Neural cell (in vitro differentiated cells): ENCODE measurements around the gene LPGAT1. TPM values are rescaled to one million over a fixed set of nuclear protein-coding genes. Genes with fewer than 3 reads are reported as not detected.

ENCODE experiments used
- H2AFZ ChIP-seq: fragments of 200-600, 300-800 bp; sonication (generic), shearing (Covaris generic); 2 replicates; pipeline ENCODE4 v1.6.0; 2014; ENCODE audit warnings: low read depth, mild to moderate bottlenecking, antibody characterized with exemption, low read length, moderate library complexity
- H3F3A ChIP-seq: fragments of 200-600 bp; shearing (Covaris generic); 2 replicates; pipeline ENCODE4 v1.6.1; 2016; ENCODE audit warnings: mild to moderate bottlenecking, moderate library complexity, mixed read lengths, antibody characterized with exemption, low read length; ENCODE audit not compliant: insufficient read depth, poor library complexity, severe bottlenecking
- H3K27ac ChIP-seq: fragments of 200-600, 300-800 bp; sonication (generic), shearing (Covaris generic); 2 replicates; pipeline ENCODE4 v1.5.1; 2014; ENCODE audit warnings: mild to moderate bottlenecking, low read length, moderate library complexity
- H3K27me3 ChIP-seq: fragments of 300-800, 200-600 bp; sonication (generic), shearing (Covaris generic); 2 replicates; pipeline ENCODE4 v1.6.0; 2014; ENCODE audit warnings: mild to moderate bottlenecking, low read depth, low read length, moderate library complexity; ENCODE audit not compliant: insufficient read depth
- H3K36me3 ChIP-seq: fragments of 300-800, 200-600 bp; sonication (generic), shearing (Covaris generic); 2 replicates; pipeline ENCODE4 v1.5.1; 2014; ENCODE audit warnings: mild to moderate bottlenecking, antibody characterized with exemption, low read length, moderate library complexity; ENCODE audit not compliant: insufficient read depth
- H3K4me2 ChIP-seq: fragments of 300-800, 200-600 bp; sonication (generic), shearing (Covaris generic); 2 replicates; pipeline ENCODE4 v1.6.0; 2014; ENCODE audit warnings: mild to moderate bottlenecking, low read length
- H3K4me3 ChIP-seq: fragments of 300-800, 200-600 bp; sonication (generic), shearing (Covaris generic); 2 replicates; pipeline ENCODE4 v1.5.1; 2014; ENCODE audit warnings: mild to moderate bottlenecking, low read length, moderate library complexity
- H3K79me2 ChIP-seq: fragments of 200-600 bp; shearing (Covaris generic); replicated peaks from 2 replicates; pipeline ENCODE4 v1.6.0; 2014; ENCODE audit warnings: mild to moderate bottlenecking, low read length, moderate library complexity; ENCODE audit not compliant: insufficient read depth
- H3K9ac ChIP-seq: fragments of 300-800, 200-600 bp; sonication (generic), shearing (Covaris generic); 2 replicates; pipeline ENCODE4 v1.6.1; 2016; ENCODE audit warnings: mild to moderate bottlenecking, low read length, mixed read lengths
- H3K9me2 ChIP-seq: fragments of 200-600 bp; shearing (Covaris generic); 2 replicates; pipeline ENCODE4 v1.6.1; 2016; ENCODE audit warnings: mild to moderate bottlenecking, low read length, mixed read lengths; ENCODE audit not compliant: insufficient read depth
- H3K9me3 ChIP-seq: fragments of 200-600, 300-800 bp; sonication (generic), shearing (Covaris generic); 2 replicates; pipeline ENCODE4 v1.6.1; 2016; ENCODE audit warnings: mild to moderate bottlenecking, mixed run types, low read length, moderate library complexity, mixed read lengths
- H4K20me1 ChIP-seq: fragments of 200-600 bp; shearing (Covaris generic); 2 replicates; pipeline ENCODE4 v1.6.1; 2016; ENCODE audit warnings: mild to moderate bottlenecking, mixed run types; ENCODE audit not compliant: insufficient read depth
- CTCF ChIP-seq: fragments of 450-650 bp; IDR thresholded peaks from 2 replicates; pipeline ENCODE4 v1.5.1; 2014; ENCODE audit warnings: antibody characterized with exemption, mild to moderate bottlenecking, moderate library complexity; ENCODE audit not compliant: poor library complexity, severe bottlenecking
- EP300 ChIP-seq: fragments of 450-650 bp; conservative IDR thresholded peaks from 2 replicates; pipeline ENCODE4 v1.6.1; 2014; ENCODE audit warnings: antibody characterized with exemption, mild to moderate bottlenecking, moderate library complexity; ENCODE audit not compliant: poor library complexity, severe bottlenecking
- EZH2 ChIP-seq: fragments of 200-600, 300-800 bp; shearing (Covaris generic), sonication (generic); IDR thresholded peaks from 2 replicates; pipeline ENCODE4 v1.6.1; 2014; ENCODE audit warnings: antibody characterized with exemption, low read length, borderline replicate concordance, mild to moderate bottlenecking; ENCODE audit not compliant: insufficient read depth, poor library complexity, severe bottlenecking
- MXI1 ChIP-seq: fragments of 450-650 bp; conservative IDR thresholded peaks from 2 replicates; pipeline ENCODE4 v1.6.1; 2014; ENCODE audit warnings: antibody characterized with exemption, mild to moderate bottlenecking; ENCODE audit not compliant: poor library complexity, severe bottlenecking
- POLR2AphosphoS5 ChIP-seq: IDR thresholded peaks from 2 replicates; pipeline ENCODE4 v1.6.1; 2012
- RAD21 ChIP-seq: fragments of 450-650 bp; conservative IDR thresholded peaks from 2 replicates; pipeline ENCODE4 v1.6.1; 2014; ENCODE audit warnings: antibody characterized with exemption, mild to moderate bottlenecking, moderate library complexity
- REST ChIP-seq: IDR thresholded peaks from 2 replicates; pipeline ENCODE4 v1.6.1; 2012; ENCODE audit warnings: borderline replicate concordance
- SMC3 ChIP-seq: fragments of 450-650 bp; conservative IDR thresholded peaks from 2 replicates; pipeline ENCODE4 v1.6.1; 2014; ENCODE audit warnings: antibody characterized with exemption, mild to moderate bottlenecking, moderate library complexity; ENCODE audit not compliant: poor library complexity
- TAF1 ChIP-seq: IDR thresholded peaks from 2 replicates; pipeline ENCODE4 v1.6.1; 2012; ENCODE audit warnings: low read depth
- polyA plus RNA-seq: library from polyadenylated mRNA; depleted of rRNA; stranded (reverse); fragments of >200 nt; gene quantifications from 2 replicates; pipeline ENCODE4 v1.2.3, GENCODE V29; 2014

Gene LPGAT1
- polyA plus RNA-seq, 1 donor from 2014 or later: 53.1 TPM

- Histone ChIP-seq H3K9me2 (no peaks in the 10 kb centered on the region), H2AFZ (no peak overlapping the region), H3F3A (no peaks in the 10 kb centered on the region), H3K4me3 (no peak overlapping the region), H3K27me3 (no peaks in the 10 kb centered on the region), H4K20me1 (no peaks in the 10 kb centered on the region), H3K79me2 (no peaks in the 10 kb centered on the region), H3K4me2 (no peak overlapping the region), H3K27ac (no peak overlapping the region), H3K36me3 (peaks cover 12% of the 10 kb centered on the region), H3K9me3 (no peaks in the 10 kb centered on the region), H3K9ac (no peak overlapping the region)
- TF ChIP-seq EP300 (no peak), REST (no peak), TAF1 (no peak), MXI1 (no peak), RAD21 (no peak), EZH2 (no peak), SMC3 (no peak), CTCF (no peak), POLR2AphosphoS5 (no peak)
Observed at GRCh38 chr1:211749251-211749650, 81.3 kb downstream of the LPGAT1 start.

GRCh38 chr1:211748810-211749209 is 81.8 kb downstream of the LPGAT1 start:
- peaks cover 12% of the 10 kb centered on the region for H3K36me3 ChIP-seq

More at GRCh38 chr1:211748810-211749209, 81.8 kb downstream of the LPGAT1 start:
- Histone ChIP-seq H4K20me1 (no peaks in the 10 kb centered on the region), H3K9ac (no peak overlapping the region), H3K79me2 (no peaks in the 10 kb centered on the region), H3K27me3 (no peaks in the 10 kb centered on the region), H3K27ac (no peak overlapping the region), H3K4me3 (no peak overlapping the region), H3K9me3 (no peaks in the 10 kb centered on the region), H3K9me2 (no peaks in the 10 kb centered on the region), H3K4me2 (no peak overlapping the region), H3F3A (no peaks in the 10 kb centered on the region), H2AFZ (no peak overlapping the region)
- TF ChIP-seq RAD21: no peak
- no peak for TF ChIP-seq EP300
- no peak for TF ChIP-seq POLR2AphosphoS5
- TF ChIP-seq SMC3: no peak
- no peak for TF ChIP-seq TAF1
- no peak for TF ChIP-seq EZH2
- no peak for TF ChIP-seq REST
- no peak for TF ChIP-seq MXI1
- TF ChIP-seq CTCF: no peak
